Islet precursor cell (in vitro differentiated cells): ENCODE measurements around the gene KCND3.

ENCODE experiments used
- DNase-seq: peaks from one replicate; pipeline ENCODE4 v3.0.0-alpha.2; 2018

Gene KCND3

GRCh38 chr1:111988377-111988742 lies 1.1 kb downstream of the KCND3 start:
- DNase-seq = no peak

- no peak for DNase-seq
Measured at GRCh38 chr1:111987502-111987901, 2.0 kb downstream of the KCND3 start.

- no peak for DNase-seq
Measured at GRCh38 chr1:111983500-111983899, 6.0 kb downstream of the KCND3 start.

- DNase-seq = no peak
Measured at GRCh38 chr1:111982428-111982827, 7.0 kb downstream of the KCND3 start.

GRCh38 chr1:111981871-111982270 lies 7.6 kb downstream of the KCND3 start:
- no peak for DNase-seq

- no peak for DNase-seq
Measured at GRCh38 chr1:111981090-111981489, 8.4 kb downstream of the KCND3 start.

GRCh38 chr1:111980686-111981085 lies 8.8 kb downstream of the KCND3 start:
- no peak for DNase-seq

GRCh38 chr1:111978695-111979094 lies 10.8 kb downstream of the KCND3 start:
- DNase-seq = no peak

GRCh38 chr1:111977378-111977777 lies 12.1 kb downstream of the KCND3 start:
- DNase-seq = no peak

GRCh38 chr1:111976842-111977241 lies 12.6 kb downstream of the KCND3 start:
- no peak for DNase-seq

- no peak for DNase-seq
Measured at GRCh38 chr1:111976332-111976731, 13.1 kb downstream of the KCND3 start.

- no peak for DNase-seq
Measured at GRCh38 chr1:111973150-111973790, 16.2 kb downstream of the KCND3 start.

GRCh38 chr1:111971396-111971795 lies 18.1 kb downstream of the KCND3 start:
- DNase-seq = no peak

GRCh38 chr1:111968511-111968910 lies 21.0 kb downstream of the KCND3 start:
- DNase-seq = no peak

- DNase-seq = no peak
Measured at GRCh38 chr1:111967886-111968285, 21.6 kb downstream of the KCND3 start.

- no peak for DNase-seq
Measured at GRCh38 chr1:111967067-111967690, 22.3 kb downstream of the KCND3 start.

GRCh38 chr1:111965781-111966443 lies 23.6 kb downstream of the KCND3 start:
- DNase-seq = no peak

GRCh38 chr1:111963985-111964738 lies 25.3 kb downstream of the KCND3 start:
- DNase-seq = no peak

GRCh38 chr1:111961773-111962565 lies 27.5 kb downstream of the KCND3 start:
- no peak for DNase-seq

GRCh38 chr1:111961016-111961415 lies 28.5 kb downstream of the KCND3 start:
- DNase-seq = no peak

- no peak for DNase-seq
Measured at GRCh38 chr1:111959436-111959835, 30.0 kb downstream of the KCND3 start.

GRCh38 chr1:111958851-111959250 lies 30.6 kb downstream of the KCND3 start:
- DNase-seq = no peak

GRCh38 chr1:111958075-111958474 lies 31.4 kb downstream of the KCND3 start:
- DNase-seq = no peak
